ENCODE results near the gene RAP1GDS1.

RAP1GDS1 gene

DNA sequence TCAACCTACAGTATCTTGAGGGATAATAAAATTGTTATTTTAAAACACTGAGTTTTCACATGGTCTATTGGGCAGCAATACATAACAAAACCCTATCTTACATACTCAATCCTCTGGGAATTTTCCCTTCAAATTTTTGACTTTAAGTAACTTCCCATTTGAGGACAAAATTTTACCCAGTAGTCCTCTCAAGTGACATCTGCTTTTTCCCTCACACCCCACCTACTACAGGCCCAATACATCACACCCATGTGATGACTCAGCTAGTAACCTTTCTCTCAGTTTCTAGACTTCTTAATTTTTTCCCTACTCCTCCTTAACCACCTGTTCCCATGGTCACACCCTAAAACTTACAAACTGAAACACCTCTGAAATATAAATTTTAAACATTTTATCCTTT, 12.2 kb upstream of the RAP1GDS1 start:
- DNase-seq, result no peak
- H3K9me3 ChIP-seq (ENCODE audit: control insufficient read depth, low read length), result no peaks in the 10 kb centered on the region
- H3K36me3 ChIP-seq (ENCODE audit: control insufficient read depth, insufficient read depth, low read length), result no peaks in the 10 kb centered on the region
- no peak overlapping the region for H3K27ac ChIP-seq (ENCODE audit: insufficient read depth, low read length, poor library complexity, severe bottlenecking)
- H3K27me3 ChIP-seq (replicated peaks; ENCODE audit: control insufficient read depth, insufficient read depth, low read length, poor library complexity, severe bottlenecking), result no peaks in the 10 kb centered on the region
- no peaks in the 10 kb centered on the region for H3K4me1 ChIP-seq (ENCODE audit: control insufficient read depth, insufficient read depth, low read length, poor library complexity, severe bottlenecking)
- H3K4me3 ChIP-seq (ENCODE audit: insufficient read depth, low read depth, low read length, poor library complexity, severe bottlenecking), result no peak overlapping the region

DNA sequence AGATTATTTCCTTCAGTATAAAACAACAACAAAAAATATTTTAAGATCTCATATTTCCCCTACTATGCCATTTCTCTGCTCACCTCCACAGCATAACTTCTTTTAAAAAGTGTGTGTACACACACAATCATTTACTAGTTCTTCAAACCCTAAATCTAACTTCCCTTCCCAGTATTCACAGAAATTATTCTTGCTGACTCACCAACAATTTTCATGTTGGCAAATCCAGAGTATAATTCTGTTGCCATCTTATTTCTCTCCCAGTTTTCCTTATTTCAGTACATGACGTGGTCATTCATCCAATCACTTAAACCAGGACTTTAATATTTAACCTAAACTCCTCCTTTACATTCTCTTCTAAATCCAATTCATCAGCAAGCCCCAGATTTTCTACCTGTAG, 11.4 kb upstream of the RAP1GDS1 start:
- Histone ChIP-seq H3K27ac (ENCODE audit: insufficient read depth, low read length, poor library complexity, severe bottlenecking) (no peak overlapping the region), H3K36me3 (ENCODE audit: control insufficient read depth, insufficient read depth, low read length) (no peaks in the 10 kb centered on the region)

DNA sequence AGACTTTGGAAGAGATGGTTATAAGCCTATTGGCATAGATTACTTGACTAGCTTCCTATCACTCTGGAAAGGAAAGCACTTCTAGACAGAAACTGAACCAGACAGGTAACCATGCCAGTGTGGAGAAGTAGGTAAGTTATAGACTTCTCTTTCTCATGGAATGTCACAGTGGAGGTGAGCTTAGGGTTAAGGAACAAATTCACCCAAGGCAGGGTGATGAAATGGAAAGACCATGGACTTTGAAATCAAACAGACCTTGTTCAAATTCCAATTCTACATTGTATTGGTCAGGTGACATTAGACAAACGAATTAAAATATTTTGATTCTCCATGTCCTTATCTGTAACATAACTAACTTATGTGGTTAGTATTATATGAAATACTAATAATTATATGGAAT, 7.7 kb upstream of the RAP1GDS1 start:
- H3K36me3 ChIP-seq (ENCODE audit: control insufficient read depth, insufficient read depth, low read length), result no peaks in the 10 kb centered on the region
- H3K27ac ChIP-seq (ENCODE audit: insufficient read depth, low read length, poor library complexity, severe bottlenecking), result no peak overlapping the region
- H3K4me1 ChIP-seq (ENCODE audit: control insufficient read depth, insufficient read depth, low read length, poor library complexity, severe bottlenecking), result no peaks in the 10 kb centered on the region
- DNase-seq, result no peak
- no peak overlapping the region for H3K4me3 ChIP-seq (ENCODE audit: insufficient read depth, low read depth, low read length, poor library complexity, severe bottlenecking)
- H3K9me3 ChIP-seq (ENCODE audit: control insufficient read depth, low read length), result no peaks in the 10 kb centered on the region
- H3K27me3 ChIP-seq (replicated peaks; ENCODE audit: control insufficient read depth, insufficient read depth, low read length, poor library complexity, severe bottlenecking), result no peaks in the 10 kb centered on the region

More for the DNA sequence above, 11.4 kb upstream of the RAP1GDS1 start:
- H3K4me1 ChIP-seq (ENCODE audit: control insufficient read depth, insufficient read depth, low read length, poor library complexity, severe bottlenecking), result no peaks in the 10 kb centered on the region
- H3K27me3 ChIP-seq (replicated peaks; ENCODE audit: control insufficient read depth, insufficient read depth, low read length, poor library complexity, severe bottlenecking), result no peaks in the 10 kb centered on the region
- no peak overlapping the region for H3K4me3 ChIP-seq (ENCODE audit: insufficient read depth, low read depth, low read length, poor library complexity, severe bottlenecking)
- H3K9me3 ChIP-seq (ENCODE audit: control insufficient read depth, low read length), result no peaks in the 10 kb centered on the region
- DNase-seq, result no peak

DNA sequence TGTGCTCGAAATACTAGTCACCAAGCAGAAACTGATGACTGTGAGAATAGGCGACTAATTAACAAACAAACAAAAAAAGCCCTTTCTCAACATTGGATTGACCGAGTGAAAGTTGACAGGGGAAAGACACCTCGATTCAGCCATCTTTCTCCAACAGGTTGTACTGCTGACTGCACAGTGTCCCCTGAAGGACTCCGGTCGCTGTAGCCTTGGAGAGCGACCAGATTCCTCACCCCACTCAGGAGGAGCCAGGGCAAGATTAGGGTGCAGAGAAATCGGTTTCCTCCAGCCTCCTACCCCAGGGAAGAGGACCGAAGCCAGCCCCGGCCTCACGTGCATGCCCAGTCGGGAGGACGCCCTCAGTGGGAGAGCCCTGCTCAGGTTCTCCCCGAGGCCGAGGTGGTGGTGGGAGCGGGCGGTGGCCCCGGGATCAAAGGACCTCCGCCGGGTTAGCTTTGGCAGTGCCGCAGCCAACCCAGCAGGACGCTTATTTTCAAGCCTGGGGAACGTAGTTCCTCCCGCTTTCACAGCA, 1.1 kb upstream of the RAP1GDS1 start:
- H3K27me3 ChIP-seq (replicated peaks; ENCODE audit: control insufficient read depth, insufficient read depth, low read length, poor library complexity, severe bottlenecking), result no peaks in the 10 kb centered on the region
- H3K4me3 ChIP-seq (ENCODE audit: insufficient read depth, low read depth, low read length, poor library complexity, severe bottlenecking), result peak overlapping the region; percentile 99
- H3K27ac ChIP-seq (ENCODE audit: insufficient read depth, low read length, poor library complexity, severe bottlenecking), result peak overlapping the region; percentile 81
- DNase-seq, result peak in 1 of 3 donors; percentile 18
- H3K9me3 ChIP-seq (ENCODE audit: control insufficient read depth, low read length), result no peaks in the 10 kb centered on the region
- H3K4me1 ChIP-seq (ENCODE audit: control insufficient read depth, insufficient read depth, low read length, poor library complexity, severe bottlenecking), result peaks cover 14% of the 10 kb centered on the region
- H3K36me3 ChIP-seq (ENCODE audit: control insufficient read depth, insufficient read depth, low read length), result no peaks in the 10 kb centered on the region

DNA sequence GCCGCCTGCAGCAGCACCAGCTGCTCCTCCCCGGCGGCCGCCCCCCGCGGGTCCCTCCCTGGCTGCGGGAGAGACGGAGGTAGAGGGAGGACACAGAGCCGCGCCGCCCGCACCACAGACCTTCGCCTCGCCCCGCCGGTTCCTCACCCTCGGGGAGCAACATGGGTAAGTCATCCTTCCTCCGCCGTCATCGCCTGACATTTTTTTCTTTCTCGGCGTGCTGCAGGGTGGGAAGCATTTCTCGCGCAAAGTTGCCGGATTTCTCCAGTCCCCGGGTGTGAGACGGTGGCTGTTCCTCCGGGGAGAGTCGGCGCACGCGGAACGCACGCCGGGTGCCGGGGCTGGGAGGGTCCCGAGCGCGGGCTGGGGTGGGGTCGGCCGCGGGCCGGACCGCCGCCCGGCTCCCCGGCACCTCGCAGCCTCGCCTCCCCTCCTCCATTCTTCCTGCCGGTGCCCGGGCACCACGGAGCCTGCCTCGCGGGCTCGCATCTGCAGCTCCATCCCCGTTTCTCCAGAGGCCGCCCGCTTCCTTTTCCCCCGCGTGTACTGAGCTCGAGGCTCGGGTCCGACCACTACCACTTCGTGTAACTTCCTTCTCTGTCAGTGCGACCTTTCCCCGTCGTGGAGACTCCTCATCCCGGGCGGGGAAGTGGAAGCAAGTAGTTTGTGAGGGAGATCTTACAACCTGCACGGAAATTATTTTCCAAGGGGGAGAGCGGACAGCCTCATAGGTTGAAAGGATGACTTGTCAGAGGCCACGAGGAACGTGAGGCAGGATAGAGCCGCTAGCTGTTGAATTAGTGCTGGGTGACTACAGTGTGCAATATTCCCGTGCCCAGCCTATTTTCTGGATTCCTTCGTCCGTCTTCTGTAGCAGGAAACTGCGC, 464 bp downstream of the RAP1GDS1 start:
- no peaks in the 10 kb centered on the region for H3K27me3 ChIP-seq (replicated peaks; ENCODE audit: control insufficient read depth, insufficient read depth, low read length, poor library complexity, severe bottlenecking)
- peak in 2 of 3 donors; percentile 77 to 80 for DNase-seq
- H3K36me3 ChIP-seq (ENCODE audit: control insufficient read depth, insufficient read depth, low read length), result no peaks in the 10 kb centered on the region
- peak overlapping the region; percentile 73 for H3K27ac ChIP-seq (ENCODE audit: insufficient read depth, low read length, poor library complexity, severe bottlenecking)
- peaks cover 14% of the 10 kb centered on the region for H3K4me1 ChIP-seq (ENCODE audit: control insufficient read depth, insufficient read depth, low read length, poor library complexity, severe bottlenecking)
- H3K4me3 ChIP-seq (ENCODE audit: insufficient read depth, low read depth, low read length, poor library complexity, severe bottlenecking), result peak overlapping the region; percentile 99
- no peaks in the 10 kb centered on the region for H3K9me3 ChIP-seq (ENCODE audit: control insufficient read depth, low read length)

DNA sequence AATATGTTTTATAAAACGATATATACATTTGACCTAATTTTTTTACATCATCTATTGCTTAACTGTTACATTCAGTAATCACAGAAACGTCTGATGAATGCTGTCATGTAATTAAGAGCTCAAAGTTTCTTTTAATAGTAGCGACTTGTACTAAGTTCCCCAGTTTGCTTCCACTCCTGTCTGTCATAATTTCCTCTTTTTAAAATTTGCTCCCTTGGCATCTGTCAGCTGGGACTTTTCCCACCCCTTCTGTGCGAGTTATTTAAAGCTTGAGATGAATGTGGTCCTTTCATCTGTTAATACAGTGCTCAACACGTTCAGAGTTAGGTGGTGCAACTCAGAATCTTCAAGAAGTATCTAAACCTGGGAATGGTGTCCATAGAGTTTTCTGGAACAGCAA, 1.2 kb downstream of the RAP1GDS1 start:
- H3K27ac ChIP-seq (ENCODE audit: insufficient read depth, low read length, poor library complexity, severe bottlenecking), result peak overlapping the region; percentile 73
- H3K27me3 ChIP-seq (replicated peaks; ENCODE audit: control insufficient read depth, insufficient read depth, low read length, poor library complexity, severe bottlenecking), result no peaks in the 10 kb centered on the region
- no peak for DNase-seq
- no peak overlapping the region for H3K4me3 ChIP-seq (ENCODE audit: insufficient read depth, low read depth, low read length, poor library complexity, severe bottlenecking)
- peaks cover 14% of the 10 kb centered on the region for H3K4me1 ChIP-seq (ENCODE audit: control insufficient read depth, insufficient read depth, low read length, poor library complexity, severe bottlenecking)
- no peaks in the 10 kb centered on the region for H3K36me3 ChIP-seq (ENCODE audit: control insufficient read depth, insufficient read depth, low read length)
- no peaks in the 10 kb centered on the region for H3K9me3 ChIP-seq (ENCODE audit: control insufficient read depth, low read length)

- Histone ChIP-seq H3K36me3 (ENCODE audit: control insufficient read depth, insufficient read depth, low read length) (no peaks in the 10 kb centered on the region), H3K4me3 (ENCODE audit: insufficient read depth, low read depth, low read length, poor library complexity, severe bottlenecking) (no peak overlapping the region), H3K27me3 (replicated peaks; ENCODE audit: control insufficient read depth, insufficient read depth, low read length, poor library complexity, severe bottlenecking) (no peaks in the 10 kb centered on the region), H3K4me1 (ENCODE audit: control insufficient read depth, insufficient read depth, low read length, poor library complexity, severe bottlenecking) (peaks cover 3% of the 10 kb centered on the region), H3K27ac (ENCODE audit: insufficient read depth, low read length, poor library complexity, severe bottlenecking) (no peak overlapping the region), H3K9me3 (ENCODE audit: control insufficient read depth, low read length) (no peaks in the 10 kb centered on the region)
- no peak for DNase-seq
These were observed 6.3 kb downstream of the RAP1GDS1 start for GRCh38 chr4:98267498-98267897.

GRCh38 chr4:98275145-98275544, 14.0 kb downstream of the RAP1GDS1 start:
- Histone ChIP-seq H3K4me3 (ENCODE audit: insufficient read depth, low read depth, low read length, poor library complexity, severe bottlenecking) (no peak overlapping the region), H3K36me3 (ENCODE audit: control insufficient read depth, insufficient read depth, low read length) (no peaks in the 10 kb centered on the region), H3K27me3 (replicated peaks; ENCODE audit: control insufficient read depth, insufficient read depth, low read length, poor library complexity, severe bottlenecking) (no peaks in the 10 kb centered on the region), H3K4me1 (ENCODE audit: control insufficient read depth, insufficient read depth, low read length, poor library complexity, severe bottlenecking) (no peaks in the 10 kb centered on the region), H3K9me3 (ENCODE audit: control insufficient read depth, low read length) (no peaks in the 10 kb centered on the region), H3K27ac (ENCODE audit: insufficient read depth, low read length, poor library complexity, severe bottlenecking) (no peak overlapping the region)
- DNase-seq, result no peak

GRCh38 chr4:98283219-98284189, 22.3 kb downstream of the RAP1GDS1 start:
- Histone ChIP-seq H3K27me3 (replicated peaks; ENCODE audit: control insufficient read depth, insufficient read depth, low read length, poor library complexity, severe bottlenecking) (no peaks in the 10 kb centered on the region), H3K36me3 (ENCODE audit: control insufficient read depth, insufficient read depth, low read length) (no peaks in the 10 kb centered on the region), H3K27ac (ENCODE audit: insufficient read depth, low read length, poor library complexity, severe bottlenecking) (no peak overlapping the region), H3K9me3 (ENCODE audit: control insufficient read depth, low read length) (no peaks in the 10 kb centered on the region), H3K4me3 (ENCODE audit: insufficient read depth, low read depth, low read length, poor library complexity, severe bottlenecking) (no peak overlapping the region), H3K4me1 (ENCODE audit: control insufficient read depth, insufficient read depth, low read length, poor library complexity, severe bottlenecking) (peaks cover 6% of the 10 kb centered on the region)
- no peak for DNase-seq

Data from effector memory CD4-positive, alpha-beta T cell (primary cell).